HepG2 (cell line): ENCODE results near the gene SMYD1. TPM values are rescaled to one million over a fixed set of nuclear protein-coding genes. Genes with fewer than 3 reads are reported as not detected.

ENCODE experiments used
- ATAC-seq: fragments of 200-7000 bp; cut with Tn5 transposase; 3 replicates; pipeline ENCODE4 v1.9.1; 2020; ENCODE audit warnings: mild to moderate bottlenecking, moderate library complexity
- BruUV-seq: library from RNA; stranded (reverse); fragments of 400-500 nt; replicated peaks from 2 replicates; lab custom pipeline; 2021; lab: Mats Ljungman, UMichigan
- CTCF ChIA-PET: fragments of 300-600 bp; formaldehyde crosslinking; extraction: SDS; loops from one replicate; lab custom pipeline; 2021; ENCODE audit warnings: low total read pairs, inconsistent platforms, low intra/inter-chr PET ratio; lab: Yijun Ruan, JAX
- POLR2A ChIA-PET: fragments of 350-600 bp; sonication (Branson Sonifier 250); formaldehyde crosslinking; loops from one replicate; lab custom pipeline; 2020; ENCODE audit warnings: antibody characterized with exemption, inconsistent platforms; lab: Yijun Ruan, JAX
- DNase-seq: peaks from one replicate; pipeline ENCODE4 v3.0.0-alpha.2; 2015; ENCODE audit warnings: low spot score
- FAIRE-seq: peaks from 3 replicates; lab custom pipeline; 2011; peaks lifted over from hg19 to GRCh38; lab: Jason Lieb, UNC
- H2AFZ ChIP-seq: one replicate; pipeline ENCODE4 v1.6.1; 2011; ENCODE audit warnings: low read length, inconsistent platforms
- H3K27ac ChIP-seq: fragments of 300-600 bp; 3 replicates; pipeline ENCODE4 v1.8.0; 2011; ENCODE audit warnings: mixed run types, mild to moderate bottlenecking, mixed read lengths, low read length, inconsistent platforms; ENCODE audit not compliant: insufficient read depth; ENCODE audit errors: extremely low read length
- H3K27me3 ChIP-seq, 2 experiments: fragments of 200-600 bp in 1 of 2; 2 replicates in 1 of 2; 3 replicates in 1 of 2; pipeline versions ENCODE4 v1.6.0 to v1.8.0; 2011; ENCODE audit warnings: low read length in 2 of 2, mild to moderate bottlenecking in 2 of 2, moderate library complexity in 2 of 2, inconsistent platforms in 1 of 2; ENCODE audit not compliant: insufficient read depth in 2 of 2, control insufficient read depth in 1 of 2
- H3K36me3 ChIP-seq, 2 experiments: fragments of 200-600 bp in 1 of 2; replicated peaks in 1 of 2; 2 replicates in 1 of 2; 3 replicates in 1 of 2; pipeline versions ENCODE4 v1.5.1 to v1.8.0; 2011; ENCODE audit warnings: low read length in 2 of 2, inconsistent platforms in 1 of 2; ENCODE audit not compliant: insufficient read depth in 2 of 2, control insufficient read depth in 1 of 2
- H3K4me1 ChIP-seq: 2 replicates; pipeline ENCODE4 v1.5.1; 2012; ENCODE audit warnings: low read length, inconsistent platforms; ENCODE audit not compliant: insufficient read depth
- H3K4me2 ChIP-seq: 2 replicates; pipeline ENCODE4 v1.6.0; 2011; ENCODE audit warnings: low read depth, low read length, inconsistent platforms
- H3K4me3 ChIP-seq, 3 experiments: fragments of 200-600 bp in 1 of 3; sonication (generic), shearing (Covaris generic) in 1 of 3; replicated peaks in 1 of 3; 2 replicates each; pipeline ENCODE4 v1.5.1; 2011 to 2016; ENCODE audit warnings: low read length in 3 of 3, inconsistent platforms in 2 of 3, low read depth in 2 of 3, mild to moderate bottlenecking in 2 of 3, control low read depth in 1 of 3, mixed read lengths in 1 of 3; ENCODE audit not compliant: insufficient read depth in 1 of 3
- H3K79me2 ChIP-seq: one replicate; pipeline ENCODE4 v1.6.1; 2011; ENCODE audit warnings: low read length, inconsistent platforms; ENCODE audit not compliant: insufficient read depth
- H3K9ac ChIP-seq: 2 replicates; pipeline ENCODE4 v1.6.0; 2011; ENCODE audit warnings: mild to moderate bottlenecking, low read depth, low read length, inconsistent platforms; ENCODE audit not compliant: insufficient read depth
- H3K9me3 ChIP-seq: 2 replicates; pipeline ENCODE4 v1.5.1; 2012; ENCODE audit warnings: mild to moderate bottlenecking, low read length
- H4K20me1 ChIP-seq: 2 replicates; pipeline ENCODE4 v1.6.0; 2011; ENCODE audit warnings: inconsistent platforms, mild to moderate bottlenecking, low read length, moderate library complexity; ENCODE audit not compliant: insufficient read depth
- ADNP ChIP-seq: sonication (generic); formaldehyde crosslinking; IDR thresholded peaks from 2 replicates; pipeline ENCODE4 v1.4.0; 2020; ENCODE audit warnings: missing genetic modification reagents
- CEBPG ChIP-seq: IDR thresholded peaks from 2 replicates; pipeline ENCODE4 v1.6.1; 2016
- CHD4 ChIP-seq: fragments of 200-600 bp; sonication (generic); IDR thresholded peaks from 2 replicates; pipeline ENCODE4 v1.7.0; 2017; ENCODE audit warnings: mild to moderate bottlenecking, low read length, borderline replicate concordance
- CREM ChIP-seq, 2 experiments: sonication (generic) in 1 of 2; formaldehyde crosslinking in 1 of 2; IDR thresholded peaks; 2 replicates each; pipeline versions ENCODE4 v1.4.0 to v1.6.1; 2016 to 2020; ENCODE audit warnings: antibody characterized with exemption in 1 of 2, mild to moderate bottlenecking in 1 of 2, missing genetic modification reagents in 1 of 2
- DMAP1 ChIP-seq: IDR thresholded peaks from 2 replicates; pipeline ENCODE4 v1.6.1; 2016
- EZH2 ChIP-seq: conservative IDR thresholded peaks from 2 replicates; pipeline ENCODE4 v1.6.1; 2012; ENCODE audit warnings: mild to moderate bottlenecking, low read depth, low read length, moderate library complexity
- HNF4A ChIP-seq: sonication (generic); formaldehyde crosslinking; IDR thresholded peaks from 2 replicates; pipeline ENCODE4 v1.4.0; 2020; ENCODE audit warnings: missing genetic modification reagents
- KDM1A ChIP-seq: IDR thresholded peaks from 2 replicates; pipeline ENCODE4 v1.6.1; 2016; ENCODE audit warnings: missing compliant biosample characterization
- MATR3 ChIP-seq: sonication (generic); formaldehyde crosslinking; IDR thresholded peaks from 2 replicates; pipeline ENCODE4 v1.4.0; 2020; ENCODE audit warnings: missing genetic modification reagents
- MTF2 ChIP-seq: sonication (generic); formaldehyde crosslinking; IDR thresholded peaks from 2 replicates; pipeline ENCODE4 v1.5.0; 2020; ENCODE audit warnings: missing genetic modification reagents, borderline replicate concordance
- NR2F6 ChIP-seq, 2 experiments: IDR thresholded peaks; 2 replicates each; pipeline ENCODE4 v1.6.1; 2016; ENCODE audit warnings: antibody characterized with exemption in 1 of 2, mild to moderate bottlenecking in 1 of 2
- PHF21A ChIP-seq: sonication (generic); formaldehyde crosslinking; IDR thresholded peaks from 2 replicates; pipeline ENCODE4 v1.5.0; 2020; ENCODE audit warnings: mild to moderate bottlenecking, missing genetic modification reagents
- POGZ ChIP-seq: sonication (generic); formaldehyde crosslinking; IDR thresholded peaks from 2 replicates; pipeline ENCODE4 v1.4.0; 2020; ENCODE audit warnings: mild to moderate bottlenecking, missing genetic modification reagents
- RCOR2 ChIP-seq: IDR thresholded peaks from 2 replicates; pipeline ENCODE4 v1.6.1; 2016; ENCODE audit warnings: missing biosample characterization, missing genetic modification reagents
- RELA ChIP-seq: sonication (generic); formaldehyde crosslinking; IDR thresholded peaks from 2 replicates; pipeline ENCODE4 v1.4.0; 2020; ENCODE audit warnings: missing genetic modification reagents
- SOX13 ChIP-seq, 3 experiments: fragments of 450-650 bp in 1 of 3; sonication (generic) in 1 of 3; formaldehyde crosslinking in 1 of 3; IDR thresholded peaks in 2 of 3; conservative IDR thresholded peaks in 1 of 3; 2 replicates each; pipeline versions ENCODE4 v1.5.0 to v1.6.1; 2016 to 2020; ENCODE audit warnings: antibody characterized with exemption in 1 of 3, mild to moderate bottlenecking in 1 of 3, missing compliant biosample characterization in 1 of 3, missing genetic modification reagents in 1 of 3, moderate library complexity in 1 of 3
- ZMYM3 ChIP-seq: sonication (generic); formaldehyde crosslinking; IDR thresholded peaks from 2 replicates; pipeline ENCODE4 v1.5.1; 2020; ENCODE audit warnings: mild to moderate bottlenecking, missing genetic modification reagents
- ZNF280D ChIP-seq: sonication (generic); formaldehyde crosslinking; IDR thresholded peaks from 2 replicates; pipeline ENCODE4 v1.5.1; 2020; ENCODE audit warnings: mild to moderate bottlenecking, missing genetic modification reagents
- ZNF501 ChIP-seq: sonication (generic); formaldehyde crosslinking; IDR thresholded peaks from 2 replicates; pipeline ENCODE4 v1.5.1; 2020; ENCODE audit warnings: mild to moderate bottlenecking, moderate library complexity, missing genetic modification reagents
- ZNF629 ChIP-seq: sonication (generic); formaldehyde crosslinking; conservative IDR thresholded peaks from 2 replicates; pipeline ENCODE4 v1.5.0; 2020; ENCODE audit warnings: missing genetic modification reagents
- WGBS: methylation state at CpG from one replicate; pipeline ENCODE4 v1.1.6; 2017; ENCODE audit warnings: low lambda C conversion rate; 5-methylcytosine and 5-hydroxymethylcytosine counted together
- in situ Hi-C: cut with HindIII; loops from 2 replicates; pipeline ENCODE4 v1.10.0; 2017; ENCODE audit warnings: low pct_unique_long_range_greater_than_20kb; ENCODE audit not compliant: extremely low pct_ligation_motif_present
- intact Hi-C: fragments of 100-400 bp; cut with micrococcal nuclease; formaldehyde crosslinking; loops from one replicate; pipeline ENCODE4 v1.10.0; 2022; ENCODE audit not compliant: unreplicated experiment
- polyA plus RNA-seq, 8 experiments: library from polyadenylated mRNA; depleted of rRNA in 3 of 8; stranded (reverse) in 7 of 8; unstranded in 1 of 8; fragments of >200 nt; fragmentation: Illumina TruSeq in 4 of 8; extraction: Trizol in 4 of 8; gene quantifications; 2 replicates each; pipeline versions ENCODE4 v1.2.1 to v1.2.3, GENCODE V29; 2011 to 2016; ENCODE audit warnings: low read depth in 4 of 8, missing spikeins in 1 of 8, mixed read lengths in 1 of 8; ENCODE audit not compliant: insufficient read depth in 1 of 8
- total RNA-seq, 5 experiments: library from RNA; depleted of rRNA; stranded (reverse); fragments of >200 nt; fragmentation: Illumina TruSeq; extraction: Trizol; gene quantifications; 2 replicates each; pipeline ENCODE4 v1.2.3, GENCODE V29; 2016; ENCODE audit warnings: low read depth in 1 of 5
- TF ChIP-seq, protein P1 (sequence below): IDR thresholded peaks from 2 replicates; pipeline ENCODE4 v1.6.1; 2012; ENCODE audit warnings: inconsistent platforms

Gene SMYD1
- total and polyA plus RNA-seq, 2 of the 13 experiments (the other 11 are each of a cell fraction or from before 2014, with no cell fraction given): not detected

- peak; percentile 94 for TF ChIP-seq HNF4A
- TF ChIP-seq CREM (IDR thresholded peaks at IDR 0.05): peak; percentile 83; the same call in 1 of the 2 replicates
- no peak for TF ChIP-seq CREM (CRISPR knock-in tag; IDR thresholded peaks at IDR 0.05)
- peak; percentile 87 for TF ChIP-seq NR2F6 (IDR thresholded peaks at IDR 0.05)
- TF ChIP-seq NR2F6 (CRISPR knock-in tag; IDR thresholded peaks at IDR 0.05): peak; percentile 63
- TF ChIP-seq MATR3 (CRISPR knock-in tag): no peak
- TF ChIP-seq PHF21A (CRISPR knock-in tag): peak; percentile 76
- no peak; the same call in 1 of the 2 replicates for TF ChIP-seq SOX13 (IDR thresholded peaks at IDR 0.05)
- TF ChIP-seq SOX13 (CRISPR knock-in tag; conservative IDR thresholded peaks at IDR 0.05 in 1 of 2, IDR thresholded peaks at IDR 0.05 in 1 of 2): peak in 1 of 2 experiments; percentile 80; a peak in 2 of 4 replicates
Measured at GRCh38 chr2:88131201-88131998, 63.8 kb downstream of the SMYD1 start (continued).

- intact Hi-C loops: no loop called here
- TF ChIP-seq RELA (CRISPR knock-in tag) (no peak), CEBPG (0 out of 2 replicates have a peak, but pooled peaks have one; percentile 10), DMAP1 (no peak), ADNP (0 out of 2 replicates have a peak, but pooled peaks have one; percentile 49), CHD4 (peak; percentile 96), ZMYM3 (CRISPR knock-in tag) (peak; percentile 98), POGZ (CRISPR knock-in tag) (0 out of 2 replicates have a peak, but pooled peaks have one; percentile 5), KDM1A (CRISPR knock-in tag) (peak; percentile 91), EZH2 (no peak), ZNF501 (0 out of 2 replicates have a peak, but pooled peaks have one; percentile 13), ZNF280D (peak; percentile 66; the same call in 1 of the 2 replicates), ZNF629 (CRISPR knock-in tag) (peak; percentile 99), RCOR2 (peak; percentile 84; the same call in 1 of the 2 replicates), MTF2 (CRISPR knock-in tag) (no peak)
- TF ChIP-seq, protein P1, sequence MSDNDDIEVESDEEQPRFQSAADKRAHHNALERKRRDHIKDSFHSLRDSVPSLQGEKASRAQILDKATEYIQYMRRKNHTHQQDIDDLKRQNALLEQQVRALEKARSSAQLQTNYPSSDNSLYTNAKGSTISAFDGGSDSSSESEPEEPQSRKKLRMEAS: peak; percentile 40; the same call in 1 of the 2 replicates
- TF ChIP-seq, all 625 proteins: peak for 11
- ChIA-PET POLR2A (interaction anchor here (1.1 to 3.1 kb wide), 9 partner anchors 7 to 116 kb away, joined by 3 to 19 read pairs (median 6); partner anchors contain the start of gene RNU2-63P), CTCF (no interaction called here)
- no peak for DNase-seq
- peak overlapping the region; percentile 63 for H3K4me2 ChIP-seq
- H3K27me3 ChIP-seq: no peaks in the 10 kb centered on the region; a peak in 1 of 5 replicates
- WGBS: 50% methylated on average over 3 of the region's 3 CpGs
- H3K9me3 ChIP-seq: no peaks in the 10 kb centered on the region
- in situ Hi-C loops: no loop called here
- peak overlapping the region; percentile 75 for H3K27ac ChIP-seq
- no peaks in the 10 kb centered on the region for H3K36me3 ChIP-seq
- TSS peak; percentile 97 for BruUV-seq
- H3K4me1 ChIP-seq: peaks cover 89% of the 10 kb centered on the region
- no peak overlapping the region for H2AFZ ChIP-seq
- peaks cover 10% of the 10 kb centered on the region for H3K79me2 ChIP-seq
- H3K9ac ChIP-seq: no peak overlapping the region
- peaks cover 1% of the 10 kb centered on the region; the same call in 1 of the 2 replicates for H4K20me1 ChIP-seq
- no peak overlapping the region for H3K4me3 ChIP-seq
- FAIRE-seq: no peak
- no peak for ATAC-seq
Measured at GRCh38 chr2:88131999-88132368, 64.4 kb downstream of the SMYD1 start.
